ENCODE data around the gene TNS2.

GRCh38 chr12:53086361-53086760 lies 36.5 kb downstream of the TNS2 start:
- no peak for TF ChIP-seq CTCF (IDR thresholded peaks at IDR 0.05)
- no peak for TF ChIP-seq POLR2A (IDR thresholded peaks at IDR 0.05)

Measured in right lobe of liver (tissue), 4 donors.